HG03108 (cell line): ENCODE measurements around the gene RFTN1.
"Not testable (repeated sequence)": the region's sequence is repeated elsewhere in the genome, so short reads cannot be mapped to it uniquely, and the experiment has no call there.

Experiments
- ATAC-seq: cut with Tn5 transposase; IDR thresholded peaks from one replicate; pipeline ENCODE4 v1.9.1; 2021; ENCODE audit warnings: moderate library complexity; ENCODE audit not compliant: unreplicated experiment

The RFTN1 gene

GRCh38 chr3:16507578-16508242 is 5.8 kb downstream of the RFTN1 start:
- ATAC-seq = no peak

- no peak for ATAC-seq
Measured at GRCh38 chr3:16506884-16507577, 6.5 kb downstream of the RFTN1 start.

GRCh38 chr3:16506451-16506850 is 7.0 kb downstream of the RFTN1 start:
- ATAC-seq = no peak

- no peak for ATAC-seq
Measured at GRCh38 chr3:16504692-16505091, 8.8 kb downstream of the RFTN1 start.

- peak; percentile 72 for ATAC-seq
Measured at GRCh38 chr3:16504242-16504641, 9.3 kb downstream of the RFTN1 start.

- no peak for ATAC-seq
Measured at GRCh38 chr3:16503191-16503776, 10.2 kb downstream of the RFTN1 start.

- no peak for ATAC-seq
Measured at GRCh38 chr3:16502347-16502908, 11.1 kb downstream of the RFTN1 start.

GRCh38 chr3:16501376-16501775 is 12.1 kb downstream of the RFTN1 start:
- no peak for ATAC-seq

GRCh38 chr3:16500911-16501310 is 12.6 kb downstream of the RFTN1 start:
- no peak for ATAC-seq

GRCh38 chr3:16500093-16500492 is 13.4 kb downstream of the RFTN1 start:
- no peak for ATAC-seq

GRCh38 chr3:16499351-16499750 is 14.1 kb downstream of the RFTN1 start:
- no peak for ATAC-seq

- peak; percentile 30 for ATAC-seq
Measured at GRCh38 chr3:16498130-16498890, 15.2 kb downstream of the RFTN1 start.

GRCh38 chr3:16496408-16497222 is 16.9 kb downstream of the RFTN1 start:
- ATAC-seq = peak; percentile 49

- ATAC-seq = peak; percentile 10
Measured at GRCh38 chr3:16496008-16496407, 17.5 kb downstream of the RFTN1 start.

- ATAC-seq = no peak
Measured at GRCh38 chr3:16494814-16495431, 18.6 kb downstream of the RFTN1 start.

- no peak for ATAC-seq
Measured at GRCh38 chr3:16494094-16494493, 19.4 kb downstream of the RFTN1 start.

GRCh38 chr3:16490062-16490619 is 23.4 kb downstream of the RFTN1 start:
- ATAC-seq = no peak

- ATAC-seq = not testable (repeated sequence)
Measured at GRCh38 chr3:16489326-16490061, 24.0 kb downstream of the RFTN1 start.

- ATAC-seq = no peak
Measured at GRCh38 chr3:16488637-16489036, 24.9 kb downstream of the RFTN1 start.
